OCI-LY7 (cell line): Measurements from ENCODE around the gene PROB1. TPM values are rescaled to one million over a fixed set of nuclear protein-coding genes. Genes with fewer than 3 reads are reported as not detected.
"Not testable (repeated sequence)": the region's sequence is repeated elsewhere in the genome, so short reads cannot be mapped to it uniquely, and the experiment has no call there.

ENCODE experiments used
- BruUV-seq: library from RNA; stranded (reverse); fragments of 400-500 nt; replicated peaks from 2 replicates; lab custom pipeline; 2021; lab: Mats Ljungman, UMichigan
- CTCF ChIA-PET: fragments of 300-600 bp; sonication (Branson Sonifier 250); formaldehyde crosslinking; loops from one replicate; lab custom pipeline; 2022; ENCODE audit warnings: antibody characterized with exemption; ENCODE audit not compliant: unreplicated experiment; lab: Charles Lee
- POLR2A ChIA-PET: fragments of 300-600 bp; sonication (Branson Sonifier 250); formaldehyde crosslinking; loops from one replicate; lab custom pipeline; 2022; ENCODE audit warnings: antibody characterized with exemption; lab: Charles Lee
- DNase-seq: peaks from one replicate; pipeline ENCODE4 v3.0.0-alpha.2; 2015; ENCODE audit warnings: low spot score
- H2AFZ ChIP-seq: fragments of 200-600 bp; sonication (generic), shearing (Covaris generic); 2 replicates; pipeline ENCODE4 v1.6.1; 2014; ENCODE audit warnings: mild to moderate bottlenecking, antibody characterized with exemption, low read length, moderate library complexity
- H3K27ac ChIP-seq: fragments of 200-600 bp; sonication (generic); 2 replicates; pipeline ENCODE4 v1.5.1; 2014; ENCODE audit warnings: mixed run types, low read depth, mild to moderate bottlenecking, moderate library complexity, low read length, inconsistent platforms; ENCODE audit not compliant: poor library complexity, severe bottlenecking
- H3K36me3 ChIP-seq: fragments of 200-600 bp; sonication (generic); 2 replicates; pipeline ENCODE4 v1.6.1; 2014; ENCODE audit warnings: mild to moderate bottlenecking, antibody characterized with exemption, low read length, moderate library complexity, mixed read lengths; ENCODE audit not compliant: insufficient read depth
- H3K4me1 ChIP-seq: fragments of 200-600 bp; sonication (generic); 2 replicates; pipeline ENCODE4 v1.5.1; 2014; ENCODE audit warnings: mild to moderate bottlenecking, low read length; ENCODE audit not compliant: insufficient read depth, poor library complexity, severe bottlenecking
- H3K4me2 ChIP-seq: fragments of 200-600 bp; sonication (generic); 2 replicates; pipeline ENCODE4 v1.6.1; 2014; ENCODE audit warnings: mild to moderate bottlenecking, low read length
- H3K4me3 ChIP-seq: fragments of 200-600 bp; sonication (generic); 2 replicates; pipeline ENCODE4 v1.5.1; 2014; ENCODE audit warnings: mild to moderate bottlenecking, low read depth, low read length; ENCODE audit not compliant: poor library complexity, severe bottlenecking
- H3K79me2 ChIP-seq: fragments of 200-600 bp; sonication (generic); 2 replicates; pipeline ENCODE4 v1.6.1; 2016; ENCODE audit warnings: low read depth, mild to moderate bottlenecking, low read length, moderate library complexity, mixed read lengths; ENCODE audit not compliant: insufficient read depth
- H3K9me2 ChIP-seq: fragments of 200-600 bp; sonication (generic); 2 replicates; pipeline ENCODE4 v1.6.1; 2016; ENCODE audit warnings: mild to moderate bottlenecking, low read length, mixed read lengths; ENCODE audit not compliant: insufficient read depth
- H3K9me3 ChIP-seq: fragments of 200-600 bp; sonication (generic); 2 replicates; pipeline ENCODE4 v1.6.1; 2014; ENCODE audit warnings: mild to moderate bottlenecking, mixed run types, low read length, mixed read lengths
- H4K20me1 ChIP-seq: fragments of 200-600 bp; sonication (generic); 2 replicates; pipeline ENCODE4 v1.6.1; 2014; ENCODE audit warnings: mild to moderate bottlenecking, antibody characterized with exemption, low read length, moderate library complexity, mixed read lengths; ENCODE audit not compliant: insufficient read depth
- CTCF ChIP-seq: fragments of 200-600 bp; sonication (generic); conservative IDR thresholded peaks from 2 replicates; pipeline ENCODE4 v1.5.1; 2014; ENCODE audit warnings: mild to moderate bottlenecking, antibody characterized with exemption, low read length, moderate library complexity, mixed read lengths
- EZH2phosphoT487 ChIP-seq: fragments of 200-600 bp; sonication (generic); IDR thresholded peaks from 2 replicates; pipeline ENCODE4 v1.6.1; 2018; ENCODE audit warnings: low read depth, borderline replicate concordance, mild to moderate bottlenecking, mixed run types, antibody characterized with exemption, low read length, moderate library complexity, mixed read lengths
- intact Hi-C: fragments of 100-400 bp; cut with micrococcal nuclease; formaldehyde crosslinking; loops from one replicate; pipeline ENCODE4 v1.10.0; 2022; ENCODE audit not compliant: unreplicated experiment
- total RNA-seq, 2 experiments: library from RNA; depleted of rRNA in 1 of 2; stranded (reverse); fragments of >200 nt in 1 of 2; shearing (Covaris generic) in 1 of 2; gene quantifications; 2 replicates each; pipeline ENCODE4 v1.2.3, GENCODE V29; 2014 to 2022

PROB1 gene
- total RNA-seq, 2 experiments from 2014 or later: 4.6 to 5.9 TPM

- peaks cover 56% of the 10 kb centered on the region for H3K36me3 ChIP-seq
- BruUV-seq: no TSS peak
- H3K9me2 ChIP-seq: no peaks in the 10 kb centered on the region
- H2AFZ ChIP-seq: no peak overlapping the region
- peaks cover 68% of the 10 kb centered on the region for H3K4me1 ChIP-seq
- ChIA-PET CTCF (no interaction called here), POLR2A (interaction anchor here (0.6 to 1.8 kb wide), 6 partner anchors 16 to 884 kb away, joined by 3 to 6 read pairs (median 3); partner anchors contain the start of gene MATR3)
- H3K9me3 ChIP-seq: no peaks in the 10 kb centered on the region
- peak overlapping the region; percentile 99 for H3K4me2 ChIP-seq
- H3K79me2 ChIP-seq: peaks cover 66% of the 10 kb centered on the region
- TF ChIP-seq EZH2phosphoT487 (no peak), CTCF (no peak)
- intact Hi-C loops: no loop called here
- H3K27ac ChIP-seq: peak overlapping the region; percentile 90
- DNase-seq: peak; percentile 96
- peaks cover 7% of the 10 kb centered on the region; the same call in 1 of the 2 replicates for H4K20me1 ChIP-seq
- H3K4me3 ChIP-seq: peak overlapping the region; percentile 79
Observed at GRCh38 chr5:139388198-139388821, 6.6 kb downstream of the PROB1 start.

DNA sequence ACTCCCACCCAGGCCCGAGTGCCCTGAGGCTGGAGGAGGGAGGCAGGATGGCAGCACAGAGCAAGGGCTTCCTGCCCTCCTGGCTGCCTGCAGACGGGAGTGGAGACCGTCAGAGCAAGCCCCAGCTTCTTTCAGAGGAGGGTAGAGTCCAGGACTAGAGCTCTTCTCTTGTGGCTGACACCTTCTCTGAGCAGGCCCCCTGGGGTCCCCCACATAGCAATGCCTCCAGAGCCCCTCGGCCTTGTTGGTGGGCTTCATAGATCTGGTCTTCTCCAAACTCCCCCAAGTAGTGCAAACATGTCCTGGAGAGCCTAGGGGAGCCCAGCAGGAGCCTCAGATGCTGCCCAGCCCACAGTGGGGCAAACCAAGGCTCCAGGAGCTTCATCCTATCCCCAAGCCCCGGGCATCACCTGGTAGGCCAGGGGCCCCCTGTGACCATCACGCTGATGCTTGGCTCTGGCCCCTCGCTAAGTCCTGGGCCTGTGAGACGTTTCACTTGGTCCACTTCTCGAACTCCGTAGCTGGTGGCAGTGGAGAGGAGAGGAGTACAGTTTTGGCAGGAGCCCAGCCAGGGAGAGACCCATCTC is 7.2 kb downstream of the PROB1 start:
- TF ChIP-seq CTCF: no peak
- no peak for TF ChIP-seq EZH2phosphoT487
- no peaks in the 10 kb centered on the region for H3K9me2 ChIP-seq
- ChIA-PET CTCF (no interaction called here), POLR2A (interaction anchor here (0.6 to 1.8 kb wide), 6 partner anchors 10 to 884 kb away, joined by 3 to 9 read pairs (median 4); partner anchors contain the start of gene MATR3)
- H3K79me2 ChIP-seq: peaks cover 64% of the 10 kb centered on the region
- H4K20me1 ChIP-seq: peaks cover 7% of the 10 kb centered on the region; the same call in 1 of the 2 replicates
- peaks cover 73% of the 10 kb centered on the region for H3K4me1 ChIP-seq
- peak overlapping the region; percentile 99 for H3K4me2 ChIP-seq
- H3K9me3 ChIP-seq: no peaks in the 10 kb centered on the region
- peaks cover 56% of the 10 kb centered on the region for H3K36me3 ChIP-seq
- intact Hi-C loops: no loop called here
- no peak overlapping the region for H2AFZ ChIP-seq
- H3K27ac ChIP-seq: peak overlapping the region; percentile 90
- peak; percentile 70 for DNase-seq
- BruUV-seq: no TSS peak
- H3K4me3 ChIP-seq: peak overlapping the region; percentile 79

GRCh38 chr5:139386956-139387355 is 7.9 kb downstream of the PROB1 start:
- Histone ChIP-seq H3K36me3 (peaks cover 56% of the 10 kb centered on the region), H3K4me3 (peak overlapping the region; percentile 79), H3K4me2 (peak overlapping the region; percentile 99), H3K27ac (peak overlapping the region; percentile 90), H3K4me1 (peaks cover 81% of the 10 kb centered on the region), H3K79me2 (peaks cover 64% of the 10 kb centered on the region)
- H4K20me1 ChIP-seq, DNase-seq, H3K9me2 ChIP-seq, H2AFZ ChIP-seq, intact Hi-C loops, H3K9me3 ChIP-seq, BruUV-seq: not testable (repeated sequence)
- POLR2A ChIA-PET: interaction anchor here (0.6 to 1.8 kb wide), 3 partner anchors 11 to 176 kb away, joined by 5 to 9 read pairs (median 8); no protein-coding TSS in a partner anchor
- CTCF ChIA-PET: interaction anchor here (0.9 kb wide), 1 partner anchor 10 kb away, joined by 3 read pairs; no protein-coding TSS in a partner anchor
